ENCODE results near the gene SLC1A6.

- no peak for TF ChIP-seq CTCF (IDR thresholded peaks at IDR 0.05; ENCODE audit: poor library complexity, severe bottlenecking)
- TF ChIP-seq POLR2AphosphoS5 (IDR thresholded peaks at IDR 0.05): no peak
These were observed 5.5 kb upstream of the SLC1A6 start for GRCh38 chr19:14985133-14985532.

Measured in neural cell (in vitro differentiated cells).